Astrocyte of the hippocampus (primary cell): ENCODE data around the gene WBP4.
A peak's percentile ranks its signal among the peaks of the same experiment; 100 is the strongest.

Experiments used
- DNase-seq: peaks from one replicate; pipeline ENCODE4 v3.0.0; 2011; ENCODE audit warnings: low read depth, low spot score

The WBP4 gene

DNA sequence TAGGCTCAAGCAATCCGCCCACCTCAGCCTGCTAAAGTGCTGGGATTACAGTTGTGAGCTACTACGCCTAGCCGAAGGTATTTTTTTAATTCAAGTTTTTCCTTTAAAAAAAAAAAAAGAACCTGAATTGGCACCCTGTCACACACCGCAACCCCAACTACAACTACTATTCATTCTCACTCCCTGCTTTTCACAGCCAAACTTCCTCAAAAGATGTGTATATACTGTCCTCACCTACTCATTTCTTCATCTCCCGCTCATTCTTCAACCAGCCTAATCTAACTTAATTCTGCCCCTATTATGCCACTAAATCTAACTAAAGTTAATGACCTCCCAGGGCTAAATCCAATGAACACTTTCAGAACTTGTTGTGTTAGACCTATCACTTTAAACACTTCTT lies 12.7 kb upstream of the WBP4 start:
- no peak for DNase-seq

- DNase-seq, result no peak
Measured at GRCh38 chr13:41049480-41050440, 11.5 kb upstream of the WBP4 start.

DNA sequence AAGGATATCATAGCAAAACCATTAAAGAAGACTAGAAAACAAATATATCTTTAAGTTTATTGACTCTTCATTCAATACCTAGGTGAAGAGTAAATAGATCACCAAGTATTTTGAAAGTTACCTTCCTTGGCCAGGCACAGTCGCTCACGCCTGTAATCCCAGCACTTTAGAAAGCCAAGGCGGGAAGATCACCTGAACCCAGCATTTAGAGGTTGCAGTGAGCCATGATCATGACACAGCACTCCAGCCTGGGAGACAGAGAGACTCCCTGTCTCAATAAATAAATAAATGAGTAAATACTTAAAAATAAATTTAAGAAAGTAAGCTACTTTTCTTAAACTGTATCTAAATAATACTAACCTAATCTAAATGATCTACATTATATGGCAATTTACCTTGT lies 8.9 kb upstream of the WBP4 start:
- no peak for DNase-seq

GRCh38 chr13:41053384-41053826 lies 7.9 kb upstream of the WBP4 start:
- DNase-seq, result no peak

- peak; percentile 71 for DNase-seq
Measured at GRCh38 chr13:41054212-41054877, 7.0 kb upstream of the WBP4 start.

DNA sequence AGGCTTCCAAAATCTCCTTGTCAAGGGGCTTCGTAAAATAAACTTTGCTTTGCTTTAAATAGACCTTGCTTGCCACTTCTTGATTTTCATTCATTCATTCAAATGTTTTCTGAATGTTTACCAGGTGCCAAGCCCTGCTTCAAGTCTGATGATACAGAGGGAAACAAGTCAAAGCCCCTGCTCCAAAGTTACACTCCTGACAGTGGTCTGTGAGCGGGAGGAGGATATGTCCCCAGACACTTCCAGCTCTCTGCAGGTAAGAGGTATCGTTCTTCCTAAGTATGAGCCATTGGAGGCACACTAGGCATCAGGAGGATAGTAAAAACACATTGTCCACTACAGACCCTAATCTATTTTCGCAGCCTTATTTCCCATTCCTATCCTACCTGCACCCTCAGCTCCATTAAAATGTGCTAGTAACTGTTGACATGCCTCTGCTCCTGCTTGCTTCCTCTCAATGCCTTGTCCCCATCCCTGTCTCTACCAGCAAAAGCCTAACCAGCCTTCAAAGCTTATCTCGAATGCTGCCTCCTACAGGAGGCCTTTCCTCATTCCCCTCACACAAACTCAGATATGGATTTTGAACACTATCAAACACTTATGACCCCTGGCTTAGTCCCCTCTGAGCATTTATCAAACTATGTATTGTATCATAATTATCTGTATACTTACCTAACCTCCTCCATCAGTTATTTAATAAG lies 6.2 kb upstream of the WBP4 start:
- no peak for DNase-seq

- DNase-seq, result no peak
Measured at GRCh38 chr13:41056194-41056593, 5.1 kb upstream of the WBP4 start.

- no peak for DNase-seq
Measured at GRCh38 chr13:41056826-41057711, 4.2 kb upstream of the WBP4 start.

DNA sequence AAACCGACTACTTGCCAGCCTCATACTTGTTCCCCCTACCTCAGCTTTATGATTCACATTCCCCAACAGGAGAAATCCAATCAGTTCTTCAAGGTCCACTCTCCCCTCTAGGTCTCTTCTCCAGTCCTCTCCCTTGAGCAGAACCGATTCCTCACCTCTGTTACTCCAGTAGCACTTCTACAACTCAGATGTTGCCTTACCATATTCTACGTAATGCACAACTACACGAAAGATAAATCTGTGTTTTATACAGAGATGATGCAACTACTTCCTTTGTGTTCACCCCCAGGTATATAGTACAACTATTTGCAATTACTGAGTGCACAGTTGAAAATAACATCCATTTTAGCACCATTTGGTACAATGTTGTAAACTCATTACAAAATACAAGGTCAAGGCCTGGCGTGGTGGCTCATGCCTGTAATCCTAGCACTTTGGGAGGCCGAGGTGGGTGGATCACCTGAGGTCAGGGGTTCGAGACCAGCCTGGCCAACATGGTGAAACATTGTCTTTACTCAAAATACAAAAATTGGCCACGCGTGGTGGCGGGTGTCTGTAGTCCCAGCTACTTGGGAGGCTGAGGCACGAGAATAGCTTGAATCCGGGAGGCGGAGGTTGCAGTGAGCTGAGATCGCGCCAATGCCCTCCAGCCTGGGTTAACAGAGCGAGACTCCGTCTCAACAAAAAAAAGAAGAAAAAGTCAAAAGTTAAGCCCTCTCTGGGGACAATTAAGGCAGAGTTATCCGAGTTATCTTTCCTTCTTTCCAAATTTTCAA lies 2.8 kb upstream of the WBP4 start:
- DNase-seq, result peak; percentile 32

DNA sequence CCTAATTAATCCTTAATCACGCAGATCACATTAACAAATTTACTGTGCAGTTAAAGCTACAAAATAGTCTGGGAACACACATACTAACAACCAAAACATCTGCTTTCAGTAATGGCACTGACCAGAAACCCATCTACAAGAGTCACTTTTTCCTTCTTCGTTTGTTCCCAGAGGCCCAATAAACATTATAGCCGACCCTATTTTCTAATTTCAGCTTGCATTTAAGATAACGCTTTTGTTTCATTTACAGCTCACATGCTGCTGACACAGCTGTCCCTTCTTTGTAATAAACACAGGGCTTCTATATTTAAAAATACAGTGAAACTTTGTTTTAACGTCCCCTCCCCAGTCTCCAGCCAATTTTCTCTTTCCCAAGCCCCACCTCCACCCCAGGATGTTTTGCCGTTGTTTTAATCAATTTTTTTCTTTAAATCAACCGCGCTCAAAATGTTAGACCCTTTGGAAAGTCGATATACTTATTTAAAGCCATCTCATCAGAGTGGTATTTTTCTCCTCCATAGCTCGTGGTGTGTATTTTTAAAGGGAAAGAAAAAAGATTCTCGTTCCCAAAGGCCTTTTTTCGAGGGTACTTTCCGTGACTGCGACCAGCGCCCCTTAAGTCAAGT lies 1.7 kb upstream of the WBP4 start:
- no peak for DNase-seq

GRCh38 chr13:41060082-41060723 lies 1.1 kb upstream of the WBP4 start:
- peak; percentile 93 for DNase-seq

- peak; percentile 90 for DNase-seq
Measured at GRCh38 chr13:41060724-41061074, 610 bp upstream of the WBP4 start.

DNA sequence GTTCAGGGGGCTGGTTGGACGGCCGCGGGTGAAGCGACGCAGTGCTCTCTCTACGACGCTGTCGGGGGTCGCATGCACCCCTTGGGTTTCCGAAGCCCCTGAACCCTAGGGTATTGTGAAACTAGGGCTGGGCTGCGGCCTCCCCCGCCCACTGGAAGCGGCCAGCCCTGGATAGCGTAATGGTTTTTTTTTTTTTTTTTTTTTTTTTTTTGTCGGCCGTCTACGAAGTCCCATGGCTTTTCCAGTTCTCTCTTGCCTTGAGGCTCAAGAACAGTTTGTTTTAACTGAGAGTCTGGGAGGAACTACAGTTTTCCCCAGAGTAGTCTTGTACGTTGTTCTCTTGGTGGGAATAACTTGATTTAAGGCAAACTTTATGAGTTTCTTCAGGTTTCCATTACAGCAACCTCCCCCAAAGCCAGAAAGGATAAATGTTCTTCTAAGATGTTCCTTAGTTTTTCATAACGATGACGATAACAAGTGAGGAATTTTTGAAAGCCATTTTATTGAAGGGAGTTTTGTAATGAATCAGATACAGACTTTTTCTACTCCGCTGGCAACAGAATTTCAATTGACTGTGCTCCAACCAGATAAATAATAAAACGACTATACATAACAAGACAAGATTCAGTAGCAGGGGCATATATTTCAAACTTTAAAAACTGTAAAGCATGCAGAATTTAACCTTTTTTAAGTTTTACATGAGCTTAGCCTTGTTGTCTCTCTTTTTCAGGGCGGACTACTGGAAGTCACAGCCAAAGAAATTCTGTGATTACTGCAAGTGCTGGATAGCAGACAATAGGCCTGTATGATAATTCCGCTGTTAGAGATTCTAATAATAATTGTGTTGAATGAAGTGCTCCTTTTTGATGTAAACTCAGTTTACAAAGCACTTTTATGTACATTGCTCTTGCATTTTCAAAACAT lies 867 bp downstream of the WBP4 start:
- peak; percentile 47 for DNase-seq

DNA sequence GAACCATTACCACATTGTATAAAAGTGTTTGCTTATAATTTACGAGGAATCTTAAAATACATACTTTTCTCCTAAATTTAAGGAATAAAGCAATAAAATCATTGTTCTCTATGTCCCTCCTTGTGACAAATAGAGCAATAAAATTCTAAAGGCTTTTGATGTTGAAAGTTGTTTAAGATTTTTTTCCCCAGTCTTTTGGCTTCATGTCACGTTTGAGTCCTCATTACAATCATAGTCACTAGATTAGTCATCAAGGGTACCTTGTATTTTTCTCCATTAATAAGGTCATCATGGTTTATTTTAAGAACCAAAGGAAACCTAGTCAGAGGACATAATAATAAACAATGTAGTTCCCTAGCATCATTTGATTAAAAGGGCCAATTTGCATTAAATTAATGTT lies 3.2 kb downstream of the WBP4 start:
- DNase-seq, result peak; percentile 76

DNA sequence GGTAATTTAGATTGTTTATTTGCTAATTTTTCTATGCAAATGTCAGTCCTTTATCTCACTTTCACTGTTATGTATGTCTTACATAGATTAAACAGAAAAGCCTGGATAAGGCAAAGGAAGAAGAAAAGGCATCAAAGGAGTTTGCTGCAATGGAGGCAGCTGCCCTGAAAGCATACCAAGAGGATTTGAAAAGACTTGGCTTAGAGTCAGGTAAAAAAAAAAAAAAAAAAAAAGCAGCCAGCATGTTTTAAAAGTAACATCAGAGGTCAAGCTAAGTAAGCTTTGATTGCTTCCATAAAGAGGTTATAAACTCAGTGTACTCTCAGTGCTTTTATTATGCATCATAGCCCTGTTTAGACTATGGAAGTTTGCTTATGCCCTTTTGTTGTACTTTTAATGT lies 3.8 kb downstream of the WBP4 start:
- peak; percentile 69 for DNase-seq

- no peak for DNase-seq
Measured at GRCh38 chr13:41074523-41074922, 13.2 kb downstream of the WBP4 start.

DNA sequence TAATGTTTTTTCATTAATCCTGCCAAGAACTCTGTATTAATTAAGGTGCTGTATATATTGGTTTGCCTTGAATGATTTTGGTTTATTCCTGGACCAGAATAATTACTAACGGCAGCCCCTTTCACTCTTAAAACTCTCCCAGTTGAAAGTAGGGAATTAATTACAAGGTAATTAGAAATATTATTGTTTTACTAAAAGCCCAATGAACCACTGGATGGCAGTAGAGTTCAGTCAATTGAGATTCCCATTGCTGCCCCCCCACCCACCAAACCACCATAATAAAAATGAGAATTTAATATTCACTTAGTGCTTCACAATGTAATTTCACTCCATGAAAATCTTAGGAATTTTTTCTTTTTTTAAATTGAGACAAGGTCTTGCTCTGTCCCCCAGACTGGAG lies 13.7 kb downstream of the WBP4 start:
- peak; percentile 53 for DNase-seq

GRCh38 chr13:41075485-41075884 lies 14.2 kb downstream of the WBP4 start:
- DNase-seq, result no peak

GRCh38 chr13:41077475-41077874 lies 16.2 kb downstream of the WBP4 start:
- DNase-seq, result no peak
